ENCODE measurements around the gene TBC1D9.

DNA sequence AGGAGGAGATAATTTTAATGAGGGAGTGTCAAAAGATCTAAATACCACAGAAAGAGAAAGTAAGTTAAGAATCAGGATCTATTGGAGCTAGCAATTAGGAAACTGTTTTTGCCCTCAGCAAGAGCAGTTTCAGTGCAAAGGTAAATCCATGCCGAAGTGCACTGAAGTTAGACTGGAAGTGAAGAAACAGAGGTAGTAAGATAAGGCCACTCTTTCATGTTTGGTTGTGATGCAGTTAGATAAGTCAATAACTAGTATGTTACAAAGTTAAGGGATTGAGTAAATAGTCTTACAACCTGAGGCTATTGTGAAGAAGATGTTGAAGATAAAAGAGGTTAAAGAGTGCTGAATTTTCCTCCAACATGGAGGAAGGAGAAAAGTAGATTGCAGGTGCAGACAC lies 140.7 kb downstream of the TBC1D9 start:
- TF ChIP-seq POLR2A (IDR thresholded peaks at IDR 0.05; ENCODE audit: low read depth, low read length) = no peak
- TF ChIP-seq POLR2AphosphoS5 (IDR thresholded peaks at IDR 0.05; ENCODE audit: low read depth, low read length) = no peak
- no peak for TF ChIP-seq TAF1 (IDR thresholded peaks at IDR 0.05; ENCODE audit: borderline replicate concordance, low read depth, low read length)
